Activated CD8-positive, alpha-beta T cell treated with anti-CD3 and anti-CD28 coated beads for 36 hours (primary cell): ENCODE measurements around the gene HPCA. TPM values are rescaled to one million over a fixed set of nuclear protein-coding genes. Genes with fewer than 3 reads are reported as not detected.
A peak's percentile ranks its signal among the peaks of the same experiment; 100 is the strongest.

ENCODE experiments used
- ATAC-seq: fragments of 200-7000 bp; cut with Tn5 transposase; one replicate; pipeline ENCODE4 v1.10.0; 2021; ENCODE audit warnings: mild to moderate bottlenecking, moderate library complexity
- CTCF ChIA-PET: fragments of 350-600 bp; sonication (Branson Sonifier 250); formaldehyde crosslinking; loops from one replicate; lab custom pipeline; 2021; ENCODE audit warnings: antibody characterized with exemption; lab: Charles Lee
- POLR2A ChIA-PET: fragments of 350-600 bp; sonication (Branson Sonifier 250); formaldehyde crosslinking; loops from one replicate; lab custom pipeline; 2021; ENCODE audit warnings: antibody characterized with exemption; lab: Charles Lee
- DNase-seq: peaks from one replicate; pipeline ENCODE4 v3.0.0-alpha.2; 2020
- H3K27ac Mint-ChIP-seq: one replicate; pipeline ENCODE4 v1.8.0; 2021; ENCODE audit warnings: mild to moderate bottlenecking, mixed read lengths
- H3K27me3 Mint-ChIP-seq: one replicate; pipeline ENCODE4 v1.8.0; 2021; ENCODE audit warnings: mixed read lengths
- H3K36me3 Mint-ChIP-seq: one replicate; pipeline ENCODE4 v1.8.0; 2021; ENCODE audit warnings: low read depth, mixed read lengths
- H3K4me1 Mint-ChIP-seq: one replicate; pipeline ENCODE4 v1.8.0; 2021; ENCODE audit warnings: low read depth, mixed read lengths
- H3K4me3 Mint-ChIP-seq: one replicate; pipeline ENCODE4 v1.8.0; 2021; ENCODE audit warnings: mild to moderate bottlenecking, moderate library complexity, mixed read lengths
- H3K9me3 Mint-ChIP-seq: one replicate; pipeline ENCODE4 v1.8.0; 2021; ENCODE audit warnings: mixed read lengths
- intact Hi-C: fragments of 100-400 bp; cut with micrococcal nuclease; formaldehyde crosslinking; loops from one replicate; pipeline ENCODE4 v1.10.0; 2022
- total RNA-seq, 2 experiments: library from RNA; stranded (reverse); gene quantifications; one replicate each; pipeline ENCODE4 v1.2.3, GENCODE V29; 2021
- TF ChIP-seq, protein P1 (sequence below): fragments of 200-600 bp; IDR thresholded peaks from one replicate; pipeline ENCODE4 v1.8.0; 2022; ENCODE audit warnings: antibody characterized with exemption, mild to moderate bottlenecking

The HPCA gene
- under 1 TPM; 0.49 to 0.61 TPM for total RNA-seq

DNA sequence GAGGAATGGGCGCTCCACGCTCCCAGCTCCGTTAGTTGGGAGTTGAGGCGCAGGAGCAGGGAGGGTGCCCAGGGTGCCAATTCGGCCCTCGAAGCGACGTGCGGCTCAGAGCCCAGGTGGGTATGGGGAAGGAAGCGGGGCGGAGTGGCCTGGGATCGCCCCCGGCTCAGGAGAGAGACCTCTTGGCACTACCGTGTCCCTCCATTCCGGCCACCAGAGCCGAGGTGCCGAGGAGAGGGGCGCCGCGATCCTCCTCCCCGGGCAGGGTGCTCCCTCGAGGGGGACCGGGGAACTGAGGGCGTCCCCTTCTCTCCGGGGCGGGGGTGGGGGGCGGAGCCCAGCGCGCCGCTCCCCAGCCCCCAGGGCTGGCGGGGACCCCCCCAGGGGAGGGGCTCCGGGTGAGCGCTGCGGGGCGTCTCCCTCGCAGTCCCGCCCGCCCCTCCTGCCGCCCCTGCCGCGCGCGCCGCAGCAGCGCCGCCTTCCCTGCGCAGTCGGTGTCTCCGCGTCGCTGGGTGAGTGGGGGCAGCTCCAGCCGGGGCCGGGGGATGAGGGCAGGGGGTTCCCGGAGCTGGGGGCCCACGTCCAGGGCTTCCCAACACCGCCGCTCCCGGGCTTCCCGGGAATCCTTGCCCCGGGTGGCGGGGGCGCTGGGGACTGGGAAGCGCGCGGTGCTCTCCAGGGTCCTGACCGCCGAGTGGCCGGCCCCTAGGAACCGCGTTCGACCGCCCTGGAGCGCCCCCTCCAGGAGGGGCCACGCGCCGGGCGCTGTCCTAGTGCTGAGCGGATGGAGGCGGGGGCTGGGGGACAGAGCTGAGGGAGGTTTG, at the start of gene HPCA:
TSS of gene HPCA (plus strand) at position 488 of the 824 bp plus-strand sequence. CDS start 2,408 bp downstream, outside the sequence.
- DNase-seq, result peak; percentile 63
- intact Hi-C loops, result no loop called here
- no peaks in the 10 kb centered on the region for H3K36me3 Mint-ChIP-seq
- POLR2A ChIA-PET, result interaction anchor here (1.1 kb wide), 1 partner anchor 15 kb away, joined by 3 read pairs; the partner anchor contains the start of gene TMEM54
- TF ChIP-seq, protein P1, sequence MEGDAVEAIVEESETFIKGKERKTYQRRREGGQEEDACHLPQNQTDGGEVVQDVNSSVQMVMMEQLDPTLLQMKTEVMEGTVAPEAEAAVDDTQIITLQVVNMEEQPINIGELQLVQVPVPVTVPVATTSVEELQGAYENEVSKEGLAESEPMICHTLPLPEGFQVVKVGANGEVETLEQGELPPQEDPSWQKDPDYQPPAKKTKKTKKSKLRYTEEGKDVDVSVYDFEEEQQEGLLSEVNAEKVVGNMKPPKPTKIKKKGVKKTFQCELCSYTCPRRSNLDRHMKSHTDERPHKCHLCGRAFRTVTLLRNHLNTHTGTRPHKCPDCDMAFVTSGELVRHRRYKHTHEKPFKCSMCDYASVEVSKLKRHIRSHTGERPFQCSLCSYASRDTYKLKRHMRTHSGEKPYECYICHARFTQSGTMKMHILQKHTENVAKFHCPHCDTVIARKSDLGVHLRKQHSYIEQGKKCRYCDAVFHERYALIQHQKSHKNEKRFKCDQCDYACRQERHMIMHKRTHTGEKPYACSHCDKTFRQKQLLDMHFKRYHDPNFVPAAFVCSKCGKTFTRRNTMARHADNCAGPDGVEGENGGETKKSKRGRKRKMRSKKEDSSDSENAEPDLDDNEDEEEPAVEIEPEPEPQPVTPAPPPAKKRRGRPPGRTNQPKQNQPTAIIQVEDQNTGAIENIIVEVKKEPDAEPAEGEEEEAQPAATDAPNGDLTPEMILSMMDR, result peak; percentile 49
- CTCF ChIA-PET, result interaction anchor here (0.5 to 2.9 kb wide), 9 partner anchors 10 to 200 kb away, joined by 3 to 14 read pairs (median 5); no protein-coding TSS in a partner anchor
- no peak within 1 kb of the TSS for H3K27ac Mint-ChIP-seq
- no peaks in the 10 kb centered on the region for H3K4me1 Mint-ChIP-seq
- no peak within 1 kb of the TSS for H3K4me3 Mint-ChIP-seq
- no peaks in the 10 kb centered on the region for H3K9me3 Mint-ChIP-seq
- ATAC-seq, result peak; percentile 94
- H3K27me3 Mint-ChIP-seq, result peaks cover 50% of the 10 kb centered on the region

DNA sequence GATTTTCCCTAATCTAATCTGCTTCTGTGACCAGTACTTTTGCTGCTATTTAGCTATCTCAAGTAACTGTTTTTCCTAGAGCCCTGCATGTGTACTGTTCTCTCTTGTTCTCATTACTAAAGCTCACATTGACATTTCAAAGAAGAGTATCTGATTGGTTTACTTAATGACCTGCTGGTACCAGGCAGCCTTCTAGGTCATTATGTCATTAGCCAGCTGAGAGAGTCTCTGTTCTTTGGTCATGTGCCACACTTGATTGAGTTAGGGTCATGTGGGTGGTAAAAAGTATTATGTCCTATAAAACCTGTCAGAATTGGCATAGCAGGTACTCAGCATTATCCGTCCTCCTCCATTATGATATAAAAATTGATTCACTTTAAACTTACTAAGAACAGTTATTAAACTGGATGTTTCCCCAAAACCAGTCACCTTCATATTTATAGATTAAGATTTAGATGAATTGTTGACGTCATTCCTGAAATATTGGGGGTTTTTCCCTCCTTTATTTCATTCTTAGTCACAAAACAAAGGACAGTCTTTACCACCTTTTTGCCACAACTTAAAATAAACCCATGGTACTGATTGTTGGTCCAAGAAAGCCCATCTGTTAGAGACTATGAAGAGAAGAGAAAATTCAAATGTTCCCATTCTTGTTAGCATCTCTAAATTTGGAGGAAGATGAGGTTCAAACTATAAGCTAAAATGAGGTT, 37.8 kb upstream of the HPCA start:
- ChIA-PET POLR2A (interaction anchor here (0.6 kb wide), 1 partner anchor 334 kb away, joined by 3 read pairs; the partner anchor contains the start of gene TRIM62), CTCF (interaction anchor here (1.2 to 2.2 kb wide), 2 partner anchors 24 to 44 kb away, joined by 4 to 6 read pairs; no protein-coding TSS in a partner anchor)
- H3K9me3 Mint-ChIP-seq, result peaks cover 2% of the 10 kb centered on the region
- intact Hi-C loops, result no loop called here
- ATAC-seq (no peak), DNase-seq (no peak)
- TF ChIP-seq, protein P1, result no peak
- no peaks in the 10 kb centered on the region for H3K27me3 Mint-ChIP-seq
- no peak overlapping the region for H3K27ac Mint-ChIP-seq
- peaks cover 12% of the 10 kb centered on the region for H3K36me3 Mint-ChIP-seq
- H3K4me1 Mint-ChIP-seq, result peaks cover 7% of the 10 kb centered on the region
- H3K4me3 Mint-ChIP-seq, result no peak overlapping the region

DNA sequence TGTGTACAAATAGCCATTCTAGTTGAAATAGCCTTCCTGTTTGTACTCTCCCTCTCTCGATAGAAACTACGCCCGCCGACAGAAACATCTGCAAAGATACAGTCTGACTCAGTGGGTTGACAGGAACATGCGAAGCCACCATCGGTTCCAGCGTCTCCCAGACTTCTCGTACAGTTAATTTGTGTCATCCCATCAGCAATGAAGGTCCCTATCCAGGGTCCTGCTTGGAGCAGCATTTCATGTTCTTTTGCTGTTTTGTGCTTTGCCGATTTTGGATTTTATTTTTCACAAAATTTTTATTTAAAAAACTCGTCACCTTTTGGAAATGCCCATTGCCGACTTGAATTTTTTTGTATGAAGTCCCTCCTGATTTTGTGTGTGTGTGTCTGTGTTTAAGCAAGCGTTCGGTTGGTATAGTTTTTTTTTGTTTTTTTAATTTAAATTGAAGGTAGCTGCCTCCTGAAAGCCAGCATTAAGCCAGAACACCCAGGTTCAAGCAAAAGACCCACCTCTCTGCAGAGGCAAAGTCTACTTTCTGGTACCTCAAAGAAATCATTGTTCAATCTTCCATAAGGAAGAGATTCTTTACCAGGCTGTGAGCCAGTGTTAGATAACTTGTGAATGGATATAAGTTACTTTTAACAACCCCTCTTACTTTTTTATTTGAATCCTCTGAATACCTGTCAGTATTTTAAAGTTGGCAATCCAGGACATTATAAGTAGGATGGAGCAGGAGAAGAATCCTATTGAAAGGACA, 30.3 kb upstream of the HPCA start:
- H3K27ac Mint-ChIP-seq, result no peak overlapping the region
- POLR2A ChIA-PET, result interaction anchor here (1.0 kb wide), 1 partner anchor 52 kb away, joined by 3 read pairs; no protein-coding TSS in a partner anchor
- TF ChIP-seq, protein P1, result no peak
- intact Hi-C loops, result no loop called here
- H3K36me3 Mint-ChIP-seq, result peaks cover 9% of the 10 kb centered on the region
- ATAC-seq (no peak), DNase-seq (no peak)
- H3K9me3 Mint-ChIP-seq, result no peaks in the 10 kb centered on the region
- H3K27me3 Mint-ChIP-seq, result no peaks in the 10 kb centered on the region
- no peaks in the 10 kb centered on the region for H3K4me1 Mint-ChIP-seq
- H3K4me3 Mint-ChIP-seq, result no peak overlapping the region
- CTCF ChIA-PET, result no interaction called here

DNA sequence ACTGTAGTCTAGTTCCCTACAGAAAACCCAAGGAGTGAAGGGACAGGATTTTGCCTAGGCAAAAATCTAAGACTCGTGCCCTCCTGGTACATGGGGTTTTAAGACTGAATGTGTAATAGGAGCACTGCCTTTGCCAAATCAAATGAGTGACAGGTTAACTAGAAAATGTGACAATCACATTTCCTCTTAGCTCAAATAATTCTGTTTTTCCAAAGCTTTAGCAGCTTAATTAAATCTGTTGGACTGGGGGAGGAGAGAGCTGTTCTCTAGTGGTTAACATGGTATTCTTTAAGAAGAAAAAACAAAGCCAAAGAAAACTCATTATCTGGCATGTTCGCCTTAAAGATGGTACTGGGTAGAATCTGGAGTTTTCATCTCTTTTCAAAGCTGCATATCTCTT, 28.2 kb upstream of the HPCA start:
- ATAC-seq, result no peak
- ChIA-PET CTCF (interaction anchor here (1.5 to 1.6 kb wide), 3 partner anchors 15 to 146 kb away, joined by 4 to 13 read pairs (median 5); no protein-coding TSS in a partner anchor), POLR2A (no interaction called here)
- Mint-ChIP-seq H3K27me3 (no peaks in the 10 kb centered on the region), H3K27ac (no peak overlapping the region), H3K4me1 (no peaks in the 10 kb centered on the region), H3K9me3 (no peaks in the 10 kb centered on the region), H3K4me3 (no peak overlapping the region), H3K36me3 (peaks cover 14% of the 10 kb centered on the region)
- TF ChIP-seq, protein P1, result no peak
- DNase-seq, result no peak
- intact Hi-C loops, result no loop called here
